Measurements from ENCODE around the gene DUSP23.

DUSP23 gene

DNA sequence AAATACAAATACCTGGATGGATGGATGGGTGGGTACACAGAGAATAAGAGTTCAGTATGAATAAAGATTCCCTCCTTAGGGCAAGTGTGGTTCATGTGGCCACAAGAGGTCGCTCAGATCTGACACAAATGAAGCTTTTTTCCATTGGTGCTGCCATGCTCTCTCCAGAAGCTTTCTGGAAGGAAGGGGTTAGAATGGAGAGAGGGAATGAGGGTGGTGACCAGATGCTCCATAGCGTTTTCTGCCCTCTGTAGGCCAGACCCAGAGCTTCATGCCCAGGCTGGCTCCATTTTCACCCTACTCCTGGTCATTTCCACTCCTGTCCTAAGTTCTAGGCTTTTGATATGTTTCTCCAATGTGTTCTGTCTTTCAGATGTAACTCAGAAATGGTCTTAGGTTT is 18.1 kb downstream of the DUSP23 start:
- DNase-seq (ENCODE audit: low read depth) = peak; percentile 67
- H3K4me3 ChIP-seq (ENCODE audit: low read depth, low read length) = no peak overlapping the region
- TF ChIP-seq, protein P1, sequence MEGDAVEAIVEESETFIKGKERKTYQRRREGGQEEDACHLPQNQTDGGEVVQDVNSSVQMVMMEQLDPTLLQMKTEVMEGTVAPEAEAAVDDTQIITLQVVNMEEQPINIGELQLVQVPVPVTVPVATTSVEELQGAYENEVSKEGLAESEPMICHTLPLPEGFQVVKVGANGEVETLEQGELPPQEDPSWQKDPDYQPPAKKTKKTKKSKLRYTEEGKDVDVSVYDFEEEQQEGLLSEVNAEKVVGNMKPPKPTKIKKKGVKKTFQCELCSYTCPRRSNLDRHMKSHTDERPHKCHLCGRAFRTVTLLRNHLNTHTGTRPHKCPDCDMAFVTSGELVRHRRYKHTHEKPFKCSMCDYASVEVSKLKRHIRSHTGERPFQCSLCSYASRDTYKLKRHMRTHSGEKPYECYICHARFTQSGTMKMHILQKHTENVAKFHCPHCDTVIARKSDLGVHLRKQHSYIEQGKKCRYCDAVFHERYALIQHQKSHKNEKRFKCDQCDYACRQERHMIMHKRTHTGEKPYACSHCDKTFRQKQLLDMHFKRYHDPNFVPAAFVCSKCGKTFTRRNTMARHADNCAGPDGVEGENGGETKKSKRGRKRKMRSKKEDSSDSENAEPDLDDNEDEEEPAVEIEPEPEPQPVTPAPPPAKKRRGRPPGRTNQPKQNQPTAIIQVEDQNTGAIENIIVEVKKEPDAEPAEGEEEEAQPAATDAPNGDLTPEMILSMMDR (IDR thresholded peaks at IDR 0.05; ENCODE audit: insufficient read depth, low read depth, low read length, missing control alignments) = peak; percentile 61

DNA sequence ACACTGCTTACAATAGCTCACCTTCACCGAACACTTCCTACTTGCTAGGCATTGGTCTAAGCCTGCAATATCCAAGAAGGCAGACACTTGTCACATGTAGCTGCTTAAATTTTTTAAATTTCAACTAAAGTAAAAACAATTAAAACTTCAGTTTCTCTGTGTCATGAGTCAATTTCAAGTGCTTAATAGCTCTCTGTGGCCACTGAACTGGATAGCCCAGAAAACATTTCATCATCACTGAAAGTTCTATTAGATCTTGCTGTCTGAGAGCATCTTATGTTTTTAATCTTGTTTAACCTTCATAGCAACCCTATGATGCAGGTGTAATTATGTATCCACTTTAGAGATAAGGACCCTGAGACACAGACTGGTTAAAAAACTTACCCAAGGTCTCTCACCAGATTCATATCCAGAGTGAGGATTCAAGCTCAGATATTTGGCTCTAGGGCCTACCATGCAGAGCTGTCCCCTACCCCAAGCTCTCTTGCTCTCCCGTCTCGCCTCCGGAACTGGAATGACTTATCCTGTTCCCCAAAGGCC is 18.8 kb downstream of the DUSP23 start:
- H3K4me3 ChIP-seq (ENCODE audit: low read depth, low read length) = no peak overlapping the region
- TF ChIP-seq, protein P1 (IDR thresholded peaks at IDR 0.05; ENCODE audit: insufficient read depth, low read depth, low read length, missing control alignments) = no peak
- DNase-seq (ENCODE audit: low read depth) = no peak

DNA sequence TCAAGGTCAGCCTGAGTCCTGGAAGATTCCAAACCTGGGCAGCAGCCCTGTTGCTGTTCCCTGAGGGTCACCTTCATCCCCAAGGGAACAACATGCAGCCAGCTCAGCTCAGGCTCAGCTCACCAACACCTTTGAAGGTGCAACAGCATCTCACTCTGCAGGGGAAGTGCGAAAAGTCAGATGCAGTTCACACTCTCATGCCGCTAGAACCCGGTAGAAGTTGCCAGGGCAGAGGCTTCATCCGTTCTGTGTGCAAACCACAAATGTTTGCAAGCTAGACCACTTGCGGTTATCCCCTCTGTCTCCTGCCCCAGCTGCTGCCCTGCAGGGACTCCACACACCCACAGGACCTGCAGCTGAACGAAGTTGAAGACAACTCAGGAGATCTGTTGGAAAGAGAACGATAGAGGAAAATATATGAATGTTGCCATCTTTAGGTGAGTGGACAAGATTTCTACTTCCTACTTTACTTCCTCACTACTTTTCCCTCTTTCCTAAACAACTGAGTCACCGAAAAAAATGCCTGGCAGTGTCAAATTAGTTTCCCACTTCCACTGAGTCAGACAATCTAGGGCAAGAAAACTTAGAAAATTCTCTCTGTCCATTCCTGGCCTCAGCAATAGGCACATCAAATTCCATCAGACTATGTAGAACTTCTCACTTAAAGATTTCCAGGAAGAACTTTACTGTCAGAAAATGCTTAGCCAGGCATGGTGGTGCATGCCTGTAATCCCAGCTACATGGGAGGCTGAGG is 19.6 kb downstream of the DUSP23 start:
- no peak overlapping the region for H3K4me3 ChIP-seq (ENCODE audit: low read depth, low read length)
- peak; percentile 72 for DNase-seq (ENCODE audit: low read depth)
- TF ChIP-seq, protein P1 (IDR thresholded peaks at IDR 0.05; ENCODE audit: insufficient read depth, low read depth, low read length, missing control alignments) = no peak

DNA sequence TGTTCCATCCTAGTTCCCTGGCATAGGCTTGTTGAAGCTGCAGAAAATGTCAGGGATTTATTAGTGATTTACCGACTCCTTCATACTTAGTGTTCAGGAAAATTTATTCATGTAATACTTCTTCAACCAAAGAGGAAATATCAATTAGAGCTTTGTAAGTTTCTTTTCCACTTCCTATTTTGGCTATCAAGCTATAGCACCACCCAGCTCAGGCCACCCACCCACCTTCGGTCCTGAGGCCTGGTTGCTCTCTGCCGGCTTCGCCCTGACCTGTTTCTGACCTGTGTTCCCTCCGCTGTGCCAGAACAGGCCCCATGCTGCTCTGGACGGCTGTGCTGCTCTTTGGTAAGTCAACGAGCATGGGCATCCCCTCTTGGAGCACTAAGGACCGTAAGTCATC is 21.3 kb downstream of the DUSP23 start, which contains the start of gene FCRL6:
TSS of gene FCRL6 (plus strand) at position 250 of the 400 bp plus-strand sequence. CDS start at position 315, 65 bp downstream.
- no peak within 1 kb of the TSS for H3K4me3 ChIP-seq (ENCODE audit: low read depth, low read length)
- TF ChIP-seq, protein P1 (IDR thresholded peaks at IDR 0.05; ENCODE audit: insufficient read depth, low read depth, low read length, missing control alignments) = no peak
- no peak for DNase-seq (ENCODE audit: low read depth)

DNA sequence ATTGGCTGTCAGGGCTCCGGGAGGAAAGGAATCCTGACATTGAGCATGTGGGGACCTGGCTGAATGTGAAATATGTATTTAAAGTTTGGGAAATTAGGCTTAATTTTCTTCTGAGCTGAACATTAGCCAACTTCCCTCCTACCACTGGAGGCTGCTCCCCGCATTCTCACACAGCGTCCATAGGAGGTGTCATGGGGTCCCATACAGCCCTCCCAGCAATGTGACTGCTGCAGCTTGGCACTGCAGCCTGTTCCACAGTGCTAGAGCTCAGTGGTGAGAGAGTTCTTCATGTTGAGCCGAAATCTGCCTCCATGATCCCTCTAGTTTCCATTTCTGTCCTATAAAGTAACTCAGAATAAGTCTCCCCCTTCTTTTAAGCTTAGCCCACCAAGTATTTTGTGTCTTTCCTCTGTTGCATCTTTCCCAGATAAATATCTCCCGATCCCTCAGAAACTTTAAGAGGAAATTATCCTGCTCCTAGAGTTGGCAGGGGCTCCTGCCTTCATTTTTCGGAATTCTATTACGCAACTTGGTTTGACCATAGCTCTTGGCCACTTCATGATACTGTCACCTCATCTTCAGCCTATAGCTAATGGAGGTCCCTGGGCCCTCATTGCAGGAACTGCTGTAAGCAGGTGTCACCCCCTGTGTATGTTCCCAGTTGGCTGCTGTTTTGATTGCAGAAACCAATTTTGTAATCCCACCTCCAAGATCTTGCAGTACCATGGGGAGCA is 23.4 kb downstream of the DUSP23 start:
- no peak overlapping the region for H3K4me3 ChIP-seq (ENCODE audit: low read depth, low read length)
- TF ChIP-seq, protein P1 (IDR thresholded peaks at IDR 0.05; ENCODE audit: insufficient read depth, low read depth, low read length, missing control alignments) = no peak
- no peak for DNase-seq (ENCODE audit: low read depth)

DNA sequence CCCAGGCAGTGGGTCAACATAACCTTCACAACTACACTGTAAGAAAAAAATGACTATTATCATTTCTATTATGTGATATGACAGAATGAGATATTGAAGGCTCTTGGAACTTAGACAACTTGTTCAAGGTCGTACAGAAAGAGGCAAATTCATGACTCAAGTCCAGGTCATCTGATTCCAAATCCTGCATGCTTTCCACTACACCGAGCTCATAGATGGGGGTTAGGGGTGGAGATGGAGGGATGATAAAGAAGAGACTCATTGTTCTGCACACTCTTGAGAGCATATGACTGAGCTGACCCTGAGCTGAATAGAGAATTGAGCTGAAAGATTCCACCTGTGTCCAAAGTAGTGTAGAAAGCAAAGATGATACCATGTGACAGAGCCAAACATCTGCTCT is 24.2 kb downstream of the DUSP23 start:
- TF ChIP-seq, protein P1 (IDR thresholded peaks at IDR 0.05; ENCODE audit: insufficient read depth, low read depth, low read length, missing control alignments) = no peak
- DNase-seq (ENCODE audit: low read depth) = no peak
- no peak overlapping the region for H3K4me3 ChIP-seq (ENCODE audit: low read depth, low read length)

Measured in GM12865 (cell line).